ENCODE results near the gene TTLL10. TPM values are rescaled to one million over a fixed set of nuclear protein-coding genes. Genes with fewer than 3 reads are reported as not detected.

TTLL10 gene
- total and polyA plus RNA-seq, 7 experiments from 2014 or later = 0.58 to 0.80 TPM; not detected in 5

GRCh38 chr1:1204998-1205768, 31.5 kb downstream of the TTLL10 start:
- no peaks in the 10 kb centered on the region for H3K27me3 Mint-ChIP-seq
- Histone ChIP-seq H3K9me3 (ENCODE audit: control insufficient read depth in 2 of 3, low read length in 3 of 3) (no peaks in the 10 kb centered on the region), H3K27ac (ENCODE audit: low read depth, low read length) (no peak overlapping the region), H3K27me3 (ENCODE audit: control insufficient read depth in 2 of 2, insufficient read depth in 2 of 2, low read length in 2 of 2) (no peaks in the 10 kb centered on the region), H3K4me3 (ENCODE audit: low read length) (no peak overlapping the region), H3K4me1 (ENCODE audit: control insufficient read depth in 2 of 2, insufficient read depth in 2 of 2, low read length in 2 of 2) (peaks cover 13 to 16% of the 10 kb centered on the region in 2 donors), H3K36me3 (ENCODE audit: control insufficient read depth in 2 of 3, insufficient read depth in 3 of 3, low read length in 3 of 3) (no peaks in the 10 kb centered on the region)
- intact Hi-C loops (cut with micrococcal nuclease) = loop anchor here (5.0 kb wide), 3 partner anchors 33 to 68 kb away; partner anchors contain the start of gene TTLL10 (in 1 of the 2)
- H3K4me1 Mint-ChIP-seq = peaks cover 6 to 30% (median 14%) of the 10 kb centered on the region in 7 donors
- ChIA-PET CTCF (no interaction called here), POLR2A (no interaction called here)
- peak overlapping the region in 3 of 10 donors; percentile 25 to 71 (median 52) for H3K4me3 Mint-ChIP-seq
- peak overlapping the region in 2 of 9 donors; percentile 38 to 66 for H3K27ac Mint-ChIP-seq
- H3K36me3 Mint-ChIP-seq = peaks cover 0 to 1% (median 0%) of the 10 kb centered on the region in 5 donors
- ATAC-seq (no peak), DNase-seq (peak in 1 of 9 donors; percentile 8)
- H3K9me3 Mint-ChIP-seq = no peaks in the 10 kb centered on the region

GRCh38 chr1:1205769-1206375, 32.2 kb downstream of the TTLL10 start:
- intact Hi-C loops (cut with micrococcal nuclease) = loop anchor here in 1 of 2 donors (5.0 kb wide), 2 partner anchors 34 to 69 kb away; partner anchors contain the start of gene TTLL10
- peak overlapping the region in 6 of 10 donors; percentile 25 to 83 (median 45) for H3K4me3 Mint-ChIP-seq
- no peak for ATAC-seq
- no peaks in the 10 kb centered on the region for H3K27me3 Mint-ChIP-seq
- Histone ChIP-seq H3K27me3 (ENCODE audit: control insufficient read depth in 2 of 2, insufficient read depth in 2 of 2, low read length in 2 of 2) (no peaks in the 10 kb centered on the region), H3K36me3 (ENCODE audit: control insufficient read depth in 2 of 3, insufficient read depth in 3 of 3, low read length in 3 of 3) (no peaks in the 10 kb centered on the region), H3K27ac (ENCODE audit: low read depth, low read length) (no peak overlapping the region), H3K4me3 (ENCODE audit: low read length) (peak overlapping the region; percentile 6), H3K9me3 (ENCODE audit: control insufficient read depth in 2 of 3, low read length in 3 of 3) (no peaks in the 10 kb centered on the region), H3K4me1 (ENCODE audit: control insufficient read depth in 2 of 2, insufficient read depth in 2 of 2, low read length in 2 of 2) (peaks cover 13 to 16% of the 10 kb centered on the region in 2 donors)
- no peak for DNase-seq
- peaks cover 6 to 26% (median 14%) of the 10 kb centered on the region in 7 donors for H3K4me1 Mint-ChIP-seq
- H3K9me3 Mint-ChIP-seq = peaks cover 0 to 2% (median 0%) of the 10 kb centered on the region in 11 donors
- peak overlapping the region in 2 of 9 donors; percentile 38 to 66 for H3K27ac Mint-ChIP-seq
- ChIA-PET POLR2A (no interaction called here), CTCF (no interaction called here)
- H3K36me3 Mint-ChIP-seq = peaks cover 0 to 1% (median 0%) of the 10 kb centered on the region in 5 donors

DNA sequence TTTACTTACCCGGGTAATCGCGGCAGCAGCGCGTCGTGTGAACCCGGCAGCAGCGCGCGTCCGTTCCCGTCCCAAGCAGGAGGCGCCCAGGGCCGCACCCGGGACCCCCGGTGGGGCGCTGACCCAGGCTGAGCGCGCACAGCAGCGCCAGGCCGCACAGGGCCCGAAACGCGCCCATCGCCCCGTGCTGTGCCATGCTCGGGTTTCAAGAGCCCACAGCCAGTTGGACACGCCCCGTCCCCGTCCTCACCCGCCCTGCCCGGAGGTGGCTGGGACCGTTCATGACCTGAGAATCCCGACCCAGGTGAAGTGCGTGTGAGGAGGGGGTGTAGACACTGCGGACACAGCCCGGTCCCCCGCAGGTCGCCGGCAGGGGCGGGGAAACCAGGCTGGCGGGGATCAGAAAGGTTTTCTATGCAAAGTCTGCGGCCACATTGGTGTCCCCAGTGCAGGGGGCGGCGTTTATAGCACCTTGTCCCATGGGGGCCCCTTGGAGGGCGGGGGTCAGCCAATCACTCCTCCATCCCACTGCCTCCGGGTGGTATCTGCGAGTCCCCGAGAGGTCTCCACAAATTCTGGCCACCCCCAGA, 32.8 kb downstream of the TTLL10 start, which contains the start of gene TNFRSF18:
TSS of gene TNFRSF18 (minus strand) at position 217 of the 590 bp plus-strand sequence. CDS start at position 196, 21 bp downstream.
- intact Hi-C loops (cut with micrococcal nuclease) = loop anchor here in 1 of 2 donors (5.0 kb wide), 2 partner anchors 34 to 69 kb away; partner anchors contain the start of gene TTLL10
- peak within 1 kb of the TSS in 7 of 10 donors; percentile 25 to 83 (median 45) for H3K4me3 Mint-ChIP-seq

GRCh38 chr1:1206966-1207531, 33.4 kb downstream of the TTLL10 start:
- H3K36me3 ChIP-seq (ENCODE audit: control insufficient read depth in 2 of 3, insufficient read depth in 3 of 3, low read length in 3 of 3) = no peaks in the 10 kb centered on the region
- Mint-ChIP-seq H3K27me3 (no peaks in the 10 kb centered on the region), H3K27ac (peak overlapping the region in 1 of 9 donors; percentile 96), H3K9me3 (peaks cover 0 to 2% (median 0%) of the 10 kb centered on the region in 11 donors), H3K4me1 (peaks cover 6 to 29% (median 14%) of the 10 kb centered on the region in 7 donors), H3K36me3 (peaks cover 0 to 3% (median 0%) of the 10 kb centered on the region in 5 donors), H3K4me3 (peak overlapping the region in 6 of 10 donors; percentile 12 to 83 (median 45))
- no peak overlapping the region for H3K4me3 ChIP-seq (ENCODE audit: low read length)
- H3K27ac ChIP-seq (ENCODE audit: low read depth, low read length) = no peak overlapping the region
- intact Hi-C loops (cut with micrococcal nuclease) = loop anchor here in 1 of 2 donors (5.0 kb wide), 2 partner anchors 35 to 70 kb away; partner anchors contain the start of gene TTLL10
- peaks cover 13 to 16% of the 10 kb centered on the region in 2 donors for H3K4me1 ChIP-seq (ENCODE audit: control insufficient read depth in 2 of 2, insufficient read depth in 2 of 2, low read length in 2 of 2)
- POLR2A ChIA-PET = interaction anchor here (0.6 kb wide), 1 partner anchor 246 kb away, joined by 3 read pairs; the partner anchor contains the start of gene KLHL17
- ATAC-seq (no peak), DNase-seq (no peak)
- no peaks in the 10 kb centered on the region for H3K9me3 ChIP-seq (ENCODE audit: control insufficient read depth in 2 of 3, low read length in 3 of 3)
- H3K27me3 ChIP-seq (ENCODE audit: control insufficient read depth in 2 of 2, insufficient read depth in 2 of 2, low read length in 2 of 2) = no peaks in the 10 kb centered on the region
- CTCF ChIA-PET = no interaction called here

More for the DNA sequence above, 32.8 kb downstream of the TTLL10 start, which contains the start of gene TNFRSF18:
- DNase-seq (peak in 2 of 9 donors; percentile 20 to 68), ATAC-seq (no peak)
- Mint-ChIP-seq H3K27ac (peak within 1 kb of the TSS in 2 of 9 donors; percentile 38 to 96), H3K9me3 (peaks cover 0 to 2% (median 0%) of the 10 kb centered on the region in 11 donors), H3K4me1 (peaks cover 6 to 29% (median 14%) of the 10 kb centered on the region in 7 donors), H3K27me3 (no peaks in the 10 kb centered on the region), H3K36me3 (peaks cover 0 to 3% (median 0%) of the 10 kb centered on the region in 5 donors)
- Histone ChIP-seq H3K27ac (ENCODE audit: low read depth, low read length) (no peak within 1 kb of the TSS), H3K27me3 (ENCODE audit: control insufficient read depth in 2 of 2, insufficient read depth in 2 of 2, low read length in 2 of 2) (no peaks in the 10 kb centered on the region), H3K9me3 (ENCODE audit: control insufficient read depth in 2 of 3, low read length in 3 of 3) (no peaks in the 10 kb centered on the region), H3K36me3 (ENCODE audit: control insufficient read depth in 2 of 3, insufficient read depth in 3 of 3, low read length in 3 of 3) (no peaks in the 10 kb centered on the region), H3K4me3 (ENCODE audit: low read length) (peak within 1 kb of the TSS; percentile 6), H3K4me1 (ENCODE audit: control insufficient read depth in 2 of 2, insufficient read depth in 2 of 2, low read length in 2 of 2) (peaks cover 13 to 16% of the 10 kb centered on the region in 2 donors)
- CTCF ChIA-PET = no interaction called here
- POLR2A ChIA-PET = no interaction called here

GRCh38 chr1:1207571-1207892, 33.9 kb downstream of the TTLL10 start:
- H3K4me3 Mint-ChIP-seq = peak overlapping the region in 1 of 10 donors; percentile 83
- POLR2A ChIA-PET = interaction anchor here (0.6 to 1.0 kb wide), 2 partner anchors 12 to 247 kb away, joined by 3 read pairs; partner anchors contain the start of gene KLHL17
- Histone ChIP-seq H3K27me3 (ENCODE audit: control insufficient read depth in 2 of 2, insufficient read depth in 2 of 2, low read length in 2 of 2) (no peaks in the 10 kb centered on the region), H3K4me3 (ENCODE audit: low read length) (no peak overlapping the region), H3K36me3 (ENCODE audit: control insufficient read depth in 2 of 3, insufficient read depth in 3 of 3, low read length in 3 of 3) (no peaks in the 10 kb centered on the region), H3K4me1 (ENCODE audit: control insufficient read depth in 2 of 2, insufficient read depth in 2 of 2, low read length in 2 of 2) (peaks cover 13 to 16% of the 10 kb centered on the region in 2 donors), H3K27ac (ENCODE audit: low read depth, low read length) (no peak overlapping the region), H3K9me3 (ENCODE audit: control insufficient read depth in 2 of 3, low read length in 3 of 3) (no peaks in the 10 kb centered on the region)
- peaks cover 6 to 29% (median 14%) of the 10 kb centered on the region in 7 donors for H3K4me1 Mint-ChIP-seq
- H3K9me3 Mint-ChIP-seq = peaks cover 0 to 2% (median 0%) of the 10 kb centered on the region in 11 donors
- ATAC-seq (no peak), DNase-seq (no peak)
- H3K36me3 Mint-ChIP-seq = peaks cover 0 to 3% (median 0%) of the 10 kb centered on the region in 5 donors
- CTCF ChIA-PET = no interaction called here
- peak overlapping the region in 3 of 9 donors; percentile 52 to 96 (median 59) for H3K27ac Mint-ChIP-seq
- no peaks in the 10 kb centered on the region for H3K27me3 Mint-ChIP-seq
- intact Hi-C loops (cut with micrococcal nuclease) = loop anchor here in 1 of 2 donors (5.0 kb wide), 2 partner anchors 35 to 70 kb away; partner anchors contain the start of gene TTLL10

All from naive thymus-derived CD4-positive, alpha-beta T cell (primary cell).